Transverse colon (tissue), 4 donors: Measurements from ENCODE around the gene NEK11. TPM values are rescaled to one million over a fixed set of nuclear protein-coding genes. Genes with fewer than 3 reads are reported as not detected.
"Not testable (repeated sequence)": the region's sequence is repeated elsewhere in the genome, so short reads cannot be mapped to it uniquely, and the experiment has no call there.

Experiments
- DNase-seq: peaks from one replicate; pipeline ENCODE4 v3.0.0-alpha.2; 2019
- H3K27ac ChIP-seq, 4 donors: fragments of 200-600 bp; sonication (generic); 2 replicates each; pipeline ENCODE4 v1.5.1; 2016 to 2018; ENCODE audit warnings: inconsistent platforms in 4 of 4
- H3K27me3 ChIP-seq: fragments of 200-600 bp; sonication (generic); 2 replicates; pipeline ENCODE4 v1.5.1; 2017; ENCODE audit warnings: inconsistent platforms
- H3K36me3 ChIP-seq, 4 donors: fragments of 200-600 bp; sonication (generic); 2 replicates each; pipeline ENCODE4 v1.5.1; 2017 to 2019; ENCODE audit warnings: inconsistent platforms in 4 of 4
- H3K4me1 ChIP-seq, 4 donors: fragments of 200-600 bp; sonication (generic); 2 replicates each; pipeline ENCODE4 v1.5.1; 2017 to 2020; ENCODE audit warnings: inconsistent platforms in 4 of 4
- H3K4me3 ChIP-seq, 4 donors: fragments of 200-600 bp; sonication (generic); 1 replicate in 1 of 4; 2 replicates in 3 of 4; pipeline versions ENCODE4 v1.5.1 to v1.6.1; 2017 to 2019; ENCODE audit warnings: inconsistent platforms in 4 of 4
- H3K9me3 ChIP-seq, 2 donors: fragments of 200-600 bp; sonication (generic); 2 replicates each; pipeline ENCODE4 v1.5.1; 2017 to 2019; ENCODE audit warnings: inconsistent platforms in 2 of 2
- EP300 ChIP-seq: sonication (generic); formaldehyde crosslinking; IDR thresholded peaks from one replicate; pipeline ENCODE4 v1.6.1; 2017; ENCODE audit warnings: antibody characterized with exemption, low read depth
- POLR2A ChIP-seq: fragments of 450-650 bp; IDR thresholded peaks from one replicate; pipeline ENCODE4 v1.6.1; 2016; ENCODE audit warnings: antibody characterized with exemption, mild to moderate bottlenecking, moderate library complexity
- POLR2AphosphoS5 ChIP-seq, 3 donors: sonication (generic); formaldehyde crosslinking; IDR thresholded peaks; one replicate each; pipeline ENCODE4 v1.6.1; 2016; ENCODE audit warnings: antibody characterized with exemption in 3 of 3
- WGBS, 2 donors: methylation state at CpG; one replicate each; pipeline ENCODE4 v1.1.5; 2018; ENCODE audit warnings: low coverage in 1 of 2; 5-methylcytosine and 5-hydroxymethylcytosine counted together
- in situ Hi-C, 4 donors: fragments of 200-750 bp; cut with MboI; loops; one replicate each; pipeline versions ENCODE4 v1.15.0 to v1.15.1; 2017; ENCODE audit warnings: low sequenced_read_pairs in 3 of 4, low pct_ligation_motif_present in 1 of 4, low pct_unique_long_range_greater_than_20kb in 1 of 4
- intact Hi-C: fragments of 100-400 bp; cut with DNase I; formaldehyde crosslinking; loops from one replicate; pipeline ENCODE4 v1.15.1; 2023; ENCODE audit warnings: low total_unique reads
- total RNA-seq, 4 donors: library from RNA; depleted of rRNA; stranded (reverse); fragments of >200 nt; gene quantifications; one replicate each; pipeline ENCODE4 v1.1.0, GENCODE V29; 2016
- TF ChIP-seq, protein P1 (sequence below), 5 experiments: fragments of 200-600 bp in 3 of 5; fragments of 450-650 bp in 2 of 5; sonication (generic) in 3 of 5; IDR thresholded peaks; 1 replicate in 2 of 5; 2 replicates in 3 of 5; pipeline ENCODE4 v1.5.1; 2016 to 2017; ENCODE audit warnings: antibody characterized with exemption in 5 of 5, inconsistent platforms in 3 of 5, mild to moderate bottlenecking in 2 of 5, moderate library complexity in 1 of 5

The NEK11 gene
- total RNA-seq, 4 donors from 2014 or later: 4.6 to 12.3 (median 8.5) TPM

DNA sequence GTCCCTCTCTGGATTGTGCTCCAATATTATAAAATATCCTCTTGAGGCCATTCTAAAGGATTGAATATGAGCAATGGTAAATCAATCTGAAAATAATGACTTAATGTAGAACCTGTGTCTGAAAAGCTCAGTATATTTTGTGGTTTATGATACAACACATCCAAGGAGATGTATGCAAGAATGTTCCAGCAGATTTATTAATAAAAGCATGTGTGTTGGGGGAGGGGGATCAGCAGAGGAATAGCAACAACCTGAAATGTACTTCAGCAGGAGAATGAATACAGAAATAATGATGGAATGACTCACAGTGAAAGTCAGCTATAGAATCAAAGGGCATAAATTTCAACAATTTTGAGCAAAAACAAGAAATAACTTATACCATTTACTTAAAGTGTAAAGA is 298.2 kb downstream of the NEK11 start:
- no peak for DNase-seq
- Histone ChIP-seq H3K36me3 (no peaks in the 10 kb centered on the region), H3K27me3 (no peaks in the 10 kb centered on the region), H3K4me1 (no peaks in the 10 kb centered on the region), H3K9me3 (no peaks in the 10 kb centered on the region), H3K27ac (no peak overlapping the region), H3K4me3 (no peak overlapping the region)
- intact Hi-C loops (no loop called here), in situ Hi-C loops (no loop called here)
- TF ChIP-seq POLR2A (no peak), EP300 (no peak), POLR2AphosphoS5 (IDR thresholded peaks at IDR 0.05) (no peak)
- TF ChIP-seq, protein P1, sequence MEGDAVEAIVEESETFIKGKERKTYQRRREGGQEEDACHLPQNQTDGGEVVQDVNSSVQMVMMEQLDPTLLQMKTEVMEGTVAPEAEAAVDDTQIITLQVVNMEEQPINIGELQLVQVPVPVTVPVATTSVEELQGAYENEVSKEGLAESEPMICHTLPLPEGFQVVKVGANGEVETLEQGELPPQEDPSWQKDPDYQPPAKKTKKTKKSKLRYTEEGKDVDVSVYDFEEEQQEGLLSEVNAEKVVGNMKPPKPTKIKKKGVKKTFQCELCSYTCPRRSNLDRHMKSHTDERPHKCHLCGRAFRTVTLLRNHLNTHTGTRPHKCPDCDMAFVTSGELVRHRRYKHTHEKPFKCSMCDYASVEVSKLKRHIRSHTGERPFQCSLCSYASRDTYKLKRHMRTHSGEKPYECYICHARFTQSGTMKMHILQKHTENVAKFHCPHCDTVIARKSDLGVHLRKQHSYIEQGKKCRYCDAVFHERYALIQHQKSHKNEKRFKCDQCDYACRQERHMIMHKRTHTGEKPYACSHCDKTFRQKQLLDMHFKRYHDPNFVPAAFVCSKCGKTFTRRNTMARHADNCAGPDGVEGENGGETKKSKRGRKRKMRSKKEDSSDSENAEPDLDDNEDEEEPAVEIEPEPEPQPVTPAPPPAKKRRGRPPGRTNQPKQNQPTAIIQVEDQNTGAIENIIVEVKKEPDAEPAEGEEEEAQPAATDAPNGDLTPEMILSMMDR (IDR thresholded peaks at IDR 0.05): no peak

- no peak for DNase-seq
- H3K4me3 ChIP-seq: no peak overlapping the region
- no peak overlapping the region for H3K27ac ChIP-seq
- intact Hi-C loops (no loop called here), in situ Hi-C loops (no loop called here)
- H3K36me3 ChIP-seq: no peaks in the 10 kb centered on the region
- WGBS, 2 donors: 82 to 90% methylated on average over 1 of the region's 1 CpG
- no peaks in the 10 kb centered on the region for H3K27me3 ChIP-seq
- H3K4me1 ChIP-seq: no peaks in the 10 kb centered on the region
- H3K9me3 ChIP-seq: no peaks in the 10 kb centered on the region
- TF ChIP-seq, protein P1 (IDR thresholded peaks at IDR 0.05): no peak
- no peak for TF ChIP-seq POLR2AphosphoS5 (IDR thresholded peaks at IDR 0.05)
- TF ChIP-seq POLR2A: no peak
- no peak for TF ChIP-seq EP300
Observed at GRCh38 chr3:131326307-131326706, 299.6 kb downstream of the NEK11 start.

GRCh38 chr3:131328721-131329120 is 302.0 kb downstream of the NEK11 start:
- 40 to 41% methylated on average over 1 to 3 of the region's 3 CpGs for WGBS, 2 donors
- H3K27ac ChIP-seq: no peak overlapping the region
- no peaks in the 10 kb centered on the region for H3K36me3 ChIP-seq
- H3K4me1 ChIP-seq: no peaks in the 10 kb centered on the region
- no peaks in the 10 kb centered on the region for H3K27me3 ChIP-seq
- no peak for DNase-seq
- intact Hi-C loops: no loop called here
- no peaks in the 10 kb centered on the region for H3K9me3 ChIP-seq
- in situ Hi-C loops: no loop called here
- TF ChIP-seq POLR2AphosphoS5 (IDR thresholded peaks at IDR 0.05) (no peak), POLR2A (no peak), EP300 (no peak)
- TF ChIP-seq, protein P1 (IDR thresholded peaks at IDR 0.05): no peak
- no peak overlapping the region for H3K4me3 ChIP-seq

DNA sequence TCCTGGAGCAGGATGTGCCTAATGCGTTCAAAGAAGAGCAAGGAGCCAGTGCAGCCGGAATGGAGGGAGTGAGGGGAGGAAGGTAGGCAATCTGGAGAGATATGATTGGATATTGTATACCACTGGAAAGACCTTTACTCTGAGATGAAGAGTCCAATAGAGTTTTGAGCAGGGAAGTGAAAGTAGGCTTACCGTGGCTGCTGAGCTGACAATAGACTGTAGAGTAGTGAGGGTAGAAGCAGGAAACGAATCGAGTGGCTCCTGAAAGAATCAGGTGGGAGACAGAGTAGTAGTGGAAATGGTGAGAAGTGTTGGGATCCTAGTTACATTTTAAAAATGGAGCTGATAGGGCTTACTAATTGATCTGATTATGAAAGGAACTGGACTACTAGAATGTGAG is 303.1 kb downstream of the NEK11 start:
- in situ Hi-C loops (no loop called here), intact Hi-C loops (no loop called here)
- 79 to 96% methylated on average over 5 of the region's 5 CpGs for WGBS, 2 donors
- no peak overlapping the region for H3K27ac ChIP-seq
- no peaks in the 10 kb centered on the region for H3K36me3 ChIP-seq
- no peak overlapping the region for H3K4me3 ChIP-seq
- no peak for TF ChIP-seq POLR2AphosphoS5 (IDR thresholded peaks at IDR 0.05)
- no peak for TF ChIP-seq EP300
- no peak for TF ChIP-seq POLR2A
- TF ChIP-seq, protein P1 (IDR thresholded peaks at IDR 0.05): no peak
- no peak for DNase-seq
- H3K9me3 ChIP-seq: no peaks in the 10 kb centered on the region
- H3K4me1 ChIP-seq: no peaks in the 10 kb centered on the region
- no peaks in the 10 kb centered on the region for H3K27me3 ChIP-seq

GRCh38 chr3:131331456-131332085 is 304.9 kb downstream of the NEK11 start:
- H3K27me3 ChIP-seq, intact Hi-C loops, H3K9me3 ChIP-seq, H3K27ac ChIP-seq, DNase-seq, H3K36me3 ChIP-seq, H3K4me3 ChIP-seq, H3K4me1 ChIP-seq, in situ Hi-C loops: not testable (repeated sequence)
- 82 to 97% methylated on average over 5 to 25 of the region's 27 CpGs for WGBS, 2 donors
